Epithelial cell of esophagus (primary cell): ENCODE results near the gene PIF1.
A peak's percentile ranks its signal among the peaks of the same experiment; 100 is the strongest.

ENCODE experiments used
- DNase-seq: peaks from one replicate; pipeline ENCODE4 v3.0.0; 2010; ENCODE audit warnings: low read depth
- H3K4me3 ChIP-seq: 2 replicates; pipeline ENCODE4 v1.5.1; 2011; ENCODE audit warnings: mild to moderate bottlenecking, low read length, control low read depth
- TF ChIP-seq, protein P1 (sequence below): IDR thresholded peaks from 2 replicates; pipeline ENCODE4 v1.5.1; 2011; ENCODE audit warnings: low read depth, mild to moderate bottlenecking, low read length, control low read depth, inconsistent platforms; ENCODE audit not compliant: insufficient read depth; ENCODE audit errors: missing control alignments

Gene PIF1

DNA sequence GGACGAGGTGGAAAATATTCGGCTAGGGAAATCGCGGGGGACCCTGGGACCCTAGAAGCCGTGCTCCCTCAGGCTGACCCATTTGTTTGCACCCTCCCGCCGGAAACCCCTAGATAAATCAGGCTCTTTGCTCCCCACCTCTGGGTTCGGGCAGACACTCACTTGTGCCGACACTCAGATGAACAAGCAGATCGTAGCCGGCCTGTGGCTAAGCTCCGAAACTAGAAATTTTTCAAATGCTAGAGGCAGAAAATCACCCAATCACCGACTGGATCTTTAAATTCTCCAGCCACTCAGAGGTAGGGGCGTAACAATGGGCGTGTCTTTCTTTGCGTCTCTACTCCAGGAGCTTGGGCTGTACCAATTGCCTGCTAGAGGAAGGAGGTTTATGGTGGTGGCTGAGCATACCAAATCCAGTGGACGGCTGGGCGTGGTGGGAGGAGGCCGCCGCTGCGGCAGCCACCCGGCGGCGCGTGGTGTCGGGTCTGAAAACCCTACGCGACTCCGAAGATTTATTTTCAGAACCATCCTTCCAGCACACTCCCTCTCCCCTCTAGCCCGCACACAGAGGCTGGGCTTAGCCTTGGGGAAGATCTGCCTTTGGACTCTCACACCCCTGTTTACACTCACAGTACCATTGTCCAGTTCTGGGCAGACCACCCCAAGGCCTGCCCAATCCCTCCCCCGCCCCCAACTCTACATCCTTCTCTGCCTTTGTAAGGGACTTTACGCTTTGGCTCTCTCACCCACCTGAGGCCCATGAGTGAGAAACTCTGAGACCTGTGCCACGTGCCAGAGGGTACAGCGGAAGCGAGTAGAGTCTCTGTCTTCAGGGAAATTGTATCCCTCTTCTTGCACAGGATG is at the start of gene PIF1:
PIF1 (minus strand) TSS at position 217 of the 864 bp plus-strand sequence. CDS start 1,312 bp downstream, outside the sequence.
- DNase-seq = peak; percentile 99
- TF ChIP-seq, protein P1, sequence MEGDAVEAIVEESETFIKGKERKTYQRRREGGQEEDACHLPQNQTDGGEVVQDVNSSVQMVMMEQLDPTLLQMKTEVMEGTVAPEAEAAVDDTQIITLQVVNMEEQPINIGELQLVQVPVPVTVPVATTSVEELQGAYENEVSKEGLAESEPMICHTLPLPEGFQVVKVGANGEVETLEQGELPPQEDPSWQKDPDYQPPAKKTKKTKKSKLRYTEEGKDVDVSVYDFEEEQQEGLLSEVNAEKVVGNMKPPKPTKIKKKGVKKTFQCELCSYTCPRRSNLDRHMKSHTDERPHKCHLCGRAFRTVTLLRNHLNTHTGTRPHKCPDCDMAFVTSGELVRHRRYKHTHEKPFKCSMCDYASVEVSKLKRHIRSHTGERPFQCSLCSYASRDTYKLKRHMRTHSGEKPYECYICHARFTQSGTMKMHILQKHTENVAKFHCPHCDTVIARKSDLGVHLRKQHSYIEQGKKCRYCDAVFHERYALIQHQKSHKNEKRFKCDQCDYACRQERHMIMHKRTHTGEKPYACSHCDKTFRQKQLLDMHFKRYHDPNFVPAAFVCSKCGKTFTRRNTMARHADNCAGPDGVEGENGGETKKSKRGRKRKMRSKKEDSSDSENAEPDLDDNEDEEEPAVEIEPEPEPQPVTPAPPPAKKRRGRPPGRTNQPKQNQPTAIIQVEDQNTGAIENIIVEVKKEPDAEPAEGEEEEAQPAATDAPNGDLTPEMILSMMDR = no peak
- H3K4me3 ChIP-seq = peak within 1 kb of the TSS; percentile 65

DNA sequence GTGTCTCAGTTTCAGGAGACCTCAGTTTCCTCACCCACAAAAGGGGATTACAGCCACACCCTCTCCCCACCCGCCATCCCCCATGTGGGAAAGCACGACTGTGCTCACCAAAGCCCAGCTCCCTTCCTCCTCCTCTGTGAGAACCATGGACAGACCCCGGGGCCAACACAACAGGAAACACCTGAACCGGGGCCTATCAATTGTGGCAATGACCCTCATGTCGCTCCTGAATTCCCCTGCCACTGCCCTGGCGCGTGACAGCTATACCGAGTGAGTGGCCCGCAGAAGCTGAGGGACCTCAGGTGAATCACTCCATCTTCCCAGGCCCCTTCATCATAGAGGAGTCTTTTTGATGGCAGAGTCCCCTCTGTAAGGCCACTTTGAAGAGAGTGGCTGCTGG is 44.9 kb upstream of the PIF1 start:
- H3K4me3 ChIP-seq = no peak overlapping the region
- DNase-seq = no peak
- TF ChIP-seq, protein P1 = no peak

GRCh38 chr15:64869501-64869900 is 44.1 kb upstream of the PIF1 start:
- DNase-seq = no peak
- H3K4me3 ChIP-seq = no peak overlapping the region

DNA sequence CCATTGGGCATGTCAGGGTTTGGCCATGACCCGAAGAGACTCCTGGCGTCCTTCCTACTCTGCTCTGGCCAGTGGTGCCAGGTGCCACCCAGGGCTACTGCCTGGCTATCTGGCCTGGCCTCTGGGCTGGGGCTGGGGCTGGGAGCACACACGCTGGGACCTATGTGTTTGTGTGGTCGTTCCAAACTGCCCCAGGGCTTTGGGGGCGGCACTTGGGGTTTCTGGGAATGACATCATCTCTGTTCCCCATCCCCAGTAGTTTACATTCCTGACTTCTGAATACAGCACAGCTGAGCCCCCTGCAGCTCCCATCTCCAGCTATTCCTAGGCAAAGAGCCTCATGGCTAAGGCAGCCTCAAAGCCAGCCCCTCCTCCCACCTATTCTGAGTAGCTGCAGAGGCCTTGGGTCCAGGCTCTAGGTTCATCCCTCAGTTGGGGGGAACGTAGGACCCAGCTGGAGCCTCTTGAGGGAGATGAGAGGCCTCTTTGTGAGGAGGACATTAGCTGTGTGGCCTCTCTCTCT is 40.6 kb upstream of the PIF1 start:
- DNase-seq = peak; percentile 36
- TF ChIP-seq, protein P1 = no peak
- H3K4me3 ChIP-seq = no peak overlapping the region

More at GRCh38 chr15:64869501-64869900, 44.1 kb upstream of the PIF1 start:
- TF ChIP-seq, protein P1 = no peak

GRCh38 chr15:64865126-64865997 is 39.9 kb upstream of the PIF1 start:
- TF ChIP-seq, protein P1 = no peak
- DNase-seq = no peak

DNA sequence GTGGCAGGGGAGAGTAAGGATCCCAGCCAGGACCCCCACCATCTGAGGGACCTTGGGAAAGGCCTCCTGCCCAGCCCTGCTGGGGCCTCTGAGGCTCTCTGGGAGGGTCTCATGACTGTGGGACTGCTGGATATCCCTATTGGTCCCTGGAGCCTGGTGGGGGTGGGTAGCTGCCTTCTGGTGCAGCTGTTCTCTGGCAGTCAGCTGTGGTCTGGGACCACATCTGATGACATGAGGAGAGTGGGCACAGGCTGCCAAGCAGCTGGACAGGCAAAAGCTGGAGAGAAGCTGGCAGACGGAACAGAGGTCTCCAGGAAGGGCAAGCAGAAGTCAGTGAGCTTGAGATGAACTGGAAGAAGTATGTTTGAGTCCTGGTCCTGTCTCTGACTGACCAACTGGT is 38.6 kb upstream of the PIF1 start:
- no peak overlapping the region for H3K4me3 ChIP-seq
- TF ChIP-seq, protein P1 = no peak
- DNase-seq = no peak

More at GRCh38 chr15:64865126-64865997, 39.9 kb upstream of the PIF1 start:
- H3K4me3 ChIP-seq = no peak overlapping the region
